Measurements from ENCODE around the gene TERT. TPM values are rescaled to one million over a fixed set of nuclear protein-coding genes. Genes with fewer than 3 reads are reported as not detected.
"Not testable (repeated sequence)": the region's sequence is repeated elsewhere in the genome, so short reads cannot be mapped to it uniquely, and the experiment has no call there.

Gene TERT
- polyA plus RNA-seq, 3 donors, result 0.31 to 1.2 (median 1.0) TPM

DNA sequence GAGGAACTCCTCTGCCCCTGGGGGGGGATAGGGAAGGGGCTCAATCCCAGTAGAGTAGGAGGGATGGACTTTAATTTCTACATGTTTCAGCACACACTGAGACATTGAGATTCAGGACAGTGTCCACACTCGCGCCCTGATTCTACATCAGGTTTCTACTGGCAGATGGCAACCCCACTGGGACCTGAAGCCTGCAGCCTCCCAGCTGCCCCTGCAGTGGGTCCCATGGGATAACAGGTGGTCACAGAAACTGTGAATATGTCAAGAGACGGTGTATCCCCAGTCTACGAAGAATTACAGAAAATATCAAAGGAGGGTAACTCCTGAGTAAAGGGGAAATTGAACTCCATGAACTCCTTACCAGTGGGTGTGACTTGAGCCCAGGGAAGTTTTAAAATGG lies 2.4 kb upstream of the TERT start:
- no peak for DNase-seq

DNA sequence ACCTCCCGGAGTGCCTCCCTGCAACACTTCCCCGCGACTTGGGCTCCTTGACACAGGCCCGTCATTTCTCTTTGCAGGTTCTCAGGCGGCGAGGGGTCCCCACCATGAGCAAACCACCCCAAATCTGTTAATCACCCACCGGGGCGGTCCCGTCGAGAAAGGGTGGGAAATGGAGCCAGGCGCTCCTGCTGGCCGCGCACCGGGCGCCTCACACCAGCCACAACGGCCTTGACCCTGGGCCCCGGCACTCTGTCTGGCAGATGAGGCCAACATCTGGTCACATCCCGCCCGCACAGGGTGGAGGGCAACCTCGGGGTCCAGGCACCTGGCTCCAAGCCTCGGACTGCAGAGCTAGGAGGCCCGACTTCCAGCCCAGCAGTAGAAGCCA lies 776 bp upstream of the TERT start:
- DNase-seq, result no peak

DNA sequence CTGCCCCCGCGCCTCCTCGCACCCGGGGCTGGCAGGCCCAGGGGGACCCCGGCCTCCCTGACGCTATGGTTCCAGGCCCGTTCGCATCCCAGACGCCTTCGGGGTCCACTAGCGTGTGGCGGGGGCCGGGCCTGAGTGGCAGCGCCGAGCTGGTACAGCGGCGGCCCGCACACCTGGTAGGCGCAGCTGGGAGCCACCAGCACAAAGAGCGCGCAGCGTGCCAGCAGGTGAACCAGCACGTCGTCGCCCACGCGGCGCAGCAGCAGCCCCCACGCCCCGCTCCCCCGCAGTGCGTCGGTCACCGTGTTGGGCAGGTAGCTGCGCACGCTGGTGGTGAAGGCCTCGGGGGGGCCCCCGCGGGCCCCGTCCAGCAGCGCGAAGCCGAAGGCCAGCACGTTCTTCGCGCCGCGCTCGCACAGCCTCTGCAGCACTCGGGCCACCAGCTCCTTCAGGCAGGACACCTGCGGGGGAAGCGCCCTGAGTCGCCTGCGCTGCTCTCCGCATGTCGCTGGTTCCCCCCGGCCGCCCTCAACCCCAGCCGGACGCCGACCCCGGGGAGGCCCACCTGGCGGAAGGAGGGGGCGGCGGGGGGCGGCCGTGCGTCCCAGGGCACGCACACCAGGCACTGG lies 548 bp downstream of the TERT start:
- no peak for DNase-seq

DNA sequence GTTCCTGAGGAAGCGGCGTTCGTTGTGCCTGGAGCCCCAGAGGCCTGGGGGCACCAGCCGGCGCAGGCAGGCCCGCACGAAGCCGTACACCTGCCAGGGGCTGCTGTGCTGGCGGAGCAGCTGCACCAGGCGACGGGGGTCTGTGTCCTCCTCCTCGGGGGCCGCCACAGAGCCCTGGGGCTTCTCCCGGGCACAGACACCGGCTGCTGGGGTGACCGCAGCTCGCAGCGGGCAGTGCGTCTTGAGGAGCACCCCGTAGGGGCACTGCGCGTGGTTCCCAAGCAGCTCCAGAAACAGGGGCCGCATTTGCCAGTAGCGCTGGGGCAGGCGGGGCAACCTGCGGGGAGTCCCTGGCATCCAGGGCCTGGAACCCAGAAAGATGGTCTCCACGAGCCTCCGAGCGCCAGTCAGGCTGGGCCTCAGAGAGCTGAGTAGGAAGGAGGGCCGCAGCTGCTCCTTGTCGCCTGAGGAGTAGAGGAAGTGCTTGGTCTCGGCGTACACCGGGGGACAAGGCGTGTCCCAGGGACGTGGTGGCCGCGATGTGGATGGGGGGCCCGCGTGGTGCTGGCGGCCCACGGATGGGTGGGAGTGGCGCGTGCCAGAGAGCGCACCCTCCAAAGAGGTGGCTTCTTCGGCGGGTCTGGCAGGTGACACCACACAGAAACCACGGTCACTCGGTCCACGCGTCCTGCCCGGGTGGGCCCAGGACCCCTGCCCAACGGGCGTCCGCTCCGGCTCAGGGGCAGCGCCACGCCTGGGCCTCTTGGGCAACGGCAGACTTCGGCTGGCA lies 1.3 kb downstream of the TERT start:
- no peak for DNase-seq

DNA sequence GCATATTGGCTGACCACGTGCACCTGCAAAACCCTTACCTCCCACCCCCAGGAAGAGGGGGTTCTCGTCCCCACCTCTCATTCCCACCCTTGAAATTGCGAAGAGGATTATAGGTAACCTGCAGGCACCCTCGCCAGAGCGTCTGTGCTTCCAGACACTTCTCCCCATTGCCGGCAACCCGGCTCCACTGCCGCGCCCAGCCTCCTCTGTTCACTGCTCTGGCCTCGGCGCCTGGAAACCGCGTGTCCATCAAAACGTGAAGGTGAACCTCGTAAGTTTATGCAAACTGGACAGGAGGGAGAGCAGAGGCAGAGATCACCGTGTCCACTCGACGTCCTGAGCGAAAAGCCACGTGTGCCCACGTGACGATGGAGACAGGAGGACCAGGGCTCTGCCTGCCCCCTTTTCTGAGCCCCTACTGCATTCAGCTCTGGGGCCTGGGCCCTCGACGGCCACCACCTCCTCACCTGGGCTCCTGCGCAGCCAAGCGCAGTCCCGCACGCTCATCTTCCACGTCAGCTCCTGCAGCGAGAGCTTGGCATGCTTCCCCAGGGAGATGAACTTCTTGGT lies 1.9 kb downstream of the TERT start:
- DNase-seq, result no peak

DNA sequence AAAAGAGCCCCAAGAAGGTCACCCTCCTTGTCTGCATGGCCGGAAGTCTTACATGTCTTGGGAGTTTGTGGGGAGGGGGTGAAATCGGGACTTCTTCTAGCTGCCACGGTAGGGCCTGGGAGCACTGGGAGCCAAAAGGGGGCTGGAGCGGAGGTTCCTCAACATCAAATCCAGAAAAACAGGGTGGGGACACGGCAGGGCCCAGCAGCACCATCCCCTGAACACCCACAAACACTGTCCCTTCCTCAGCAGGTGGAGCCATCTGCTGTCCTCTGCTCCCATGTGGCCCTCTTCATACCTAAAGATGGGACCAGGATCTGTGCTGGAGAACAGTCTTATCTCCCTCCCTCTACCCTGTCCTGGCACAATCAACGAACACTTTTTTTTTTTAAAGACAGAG lies 2.7 kb downstream of the TERT start:
- DNase-seq, result no peak

DNA sequence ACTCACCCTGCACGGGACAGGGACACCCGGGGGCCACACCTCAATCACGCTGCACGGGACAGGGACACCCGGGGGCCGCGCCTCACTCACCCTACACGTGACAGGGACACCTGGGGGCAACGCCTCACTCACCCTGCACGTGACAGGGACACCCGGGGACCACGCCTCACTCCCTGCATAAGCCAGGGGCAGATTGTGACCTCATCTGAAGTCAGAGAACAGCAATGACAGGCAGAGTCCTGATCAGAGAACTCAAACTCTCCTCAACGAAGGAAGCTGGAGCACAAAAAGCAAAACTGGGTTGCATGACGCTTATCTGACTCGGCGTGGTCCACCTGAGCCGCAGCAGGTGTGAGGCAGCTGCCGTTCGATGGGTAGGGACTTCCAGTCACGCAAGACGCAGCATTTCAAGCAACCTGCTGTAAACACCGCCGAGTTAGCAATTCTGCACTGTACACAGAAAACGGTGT lies 3.2 kb downstream of the TERT start:
- DNase-seq, result no peak

DNA sequence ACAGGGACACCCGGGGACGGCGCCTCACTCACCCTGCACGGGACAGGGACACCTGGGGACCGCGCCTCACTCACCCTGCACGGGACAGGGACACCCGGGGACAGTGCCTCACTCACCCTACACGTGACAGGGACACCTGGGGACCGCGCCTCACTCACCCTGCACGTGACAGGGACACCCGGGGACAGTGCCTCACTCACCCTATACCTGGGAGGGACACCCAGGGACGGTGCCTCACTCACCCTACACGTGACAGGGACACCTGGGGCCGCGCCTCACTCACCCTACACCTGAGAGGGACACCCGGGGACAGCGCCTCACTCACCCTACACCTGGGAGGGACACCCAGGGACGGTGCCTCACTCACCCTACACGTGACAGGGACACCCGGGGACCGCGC lies 3.9 kb downstream of the TERT start:
- not testable (repeated sequence) for DNase-seq

DNA sequence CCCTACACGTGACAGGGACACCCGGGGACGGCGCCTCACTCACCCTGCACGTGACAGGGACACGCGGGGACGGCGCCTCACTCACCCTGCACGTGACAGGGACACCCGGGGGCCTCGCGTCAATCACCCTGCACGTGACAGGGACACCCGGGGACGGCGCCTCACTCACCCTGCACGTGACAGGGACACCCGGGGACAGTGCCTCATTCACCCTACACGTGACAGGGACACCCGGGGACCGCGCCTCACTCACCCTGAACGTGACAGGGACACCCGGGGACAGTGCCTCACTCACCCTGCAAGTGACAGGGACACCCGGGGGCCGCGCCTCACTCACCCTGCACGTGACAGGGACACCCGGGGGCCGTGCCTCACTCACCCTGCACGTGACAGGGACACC lies 5.3 kb downstream of the TERT start:
- not testable (repeated sequence) for DNase-seq

DNA sequence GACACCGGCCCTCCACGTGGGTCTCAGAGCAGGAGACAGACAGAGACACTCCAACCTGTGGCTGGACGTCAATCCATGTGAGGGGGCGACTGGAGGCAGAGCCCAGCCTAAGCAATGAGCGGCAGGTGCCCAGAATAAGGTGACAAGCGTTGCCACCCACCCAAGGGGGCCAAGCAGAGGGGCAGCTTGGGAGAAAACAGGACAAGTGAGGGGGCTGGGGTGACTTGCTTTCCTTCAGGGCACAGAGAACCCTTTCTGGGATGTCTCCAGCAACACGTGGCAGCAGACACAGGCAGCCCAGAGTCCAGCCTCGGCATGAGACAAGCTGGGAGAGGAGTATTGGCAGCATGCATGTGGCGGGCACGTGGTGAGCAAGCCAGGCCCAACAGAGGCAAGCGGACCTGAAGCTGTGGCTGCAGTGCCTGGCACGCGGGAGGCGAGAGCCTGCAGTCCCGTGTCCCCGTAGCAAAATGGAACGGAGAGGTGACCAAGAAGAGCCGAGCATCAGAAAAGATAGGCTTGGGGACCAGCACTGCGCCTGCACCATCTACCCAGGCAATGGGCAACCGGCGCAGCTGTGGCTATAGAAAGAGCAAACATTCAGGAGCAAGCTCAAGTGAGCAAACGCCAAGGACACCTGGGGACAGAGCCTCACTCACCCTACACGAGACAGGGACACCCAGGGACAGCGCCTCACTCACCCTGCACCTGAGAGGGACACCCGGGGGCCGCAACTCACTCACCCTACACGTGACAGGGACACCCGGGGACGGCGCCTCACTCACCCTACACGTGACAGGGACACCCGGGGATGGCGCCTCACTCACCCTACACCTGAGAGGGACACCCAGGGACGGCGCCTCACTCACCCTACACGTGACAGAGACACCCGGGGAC lies 6.2 kb downstream of the TERT start:
- DNase-seq, result no peak

DNA sequence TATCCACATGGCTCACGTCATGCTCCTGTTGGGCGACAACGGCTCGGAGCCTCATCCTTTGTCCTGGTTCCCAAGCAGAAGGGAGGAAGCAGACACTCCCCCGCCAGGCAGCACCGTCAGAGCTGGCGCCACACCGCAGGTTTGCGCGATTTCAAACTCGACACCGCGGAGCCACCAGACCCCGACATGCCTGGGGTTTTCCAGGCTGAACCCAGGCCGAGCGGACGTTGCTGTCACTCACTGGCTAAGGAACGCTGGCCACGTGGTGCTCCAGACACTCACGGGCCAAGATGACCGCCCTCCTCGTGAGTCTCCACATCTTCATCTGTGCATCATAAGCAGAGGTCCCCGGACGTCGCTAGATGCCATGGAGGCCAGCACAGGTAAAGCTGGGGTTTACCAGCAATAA lies 9.0 kb downstream of the TERT start:
- DNase-seq, result no peak

DNA sequence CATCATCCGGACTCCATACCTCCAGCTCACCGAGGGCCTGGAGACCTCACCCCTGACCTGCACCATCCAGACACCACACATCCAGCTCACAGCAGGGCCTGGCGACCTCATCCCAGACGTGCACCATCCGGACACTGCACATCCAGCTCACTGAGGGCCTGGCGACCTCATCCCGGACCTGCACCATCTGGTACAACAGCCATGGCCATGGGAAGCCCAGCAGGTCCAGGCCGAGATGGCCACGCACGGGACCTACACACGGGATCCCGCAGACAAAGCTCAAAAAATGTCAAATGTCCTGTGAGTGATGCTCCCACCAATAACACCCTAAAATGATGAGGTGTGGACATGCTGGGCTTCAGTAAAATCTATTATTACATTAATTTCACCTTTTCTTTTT lies 9.7 kb downstream of the TERT start:
- DNase-seq, result no peak

DNA sequence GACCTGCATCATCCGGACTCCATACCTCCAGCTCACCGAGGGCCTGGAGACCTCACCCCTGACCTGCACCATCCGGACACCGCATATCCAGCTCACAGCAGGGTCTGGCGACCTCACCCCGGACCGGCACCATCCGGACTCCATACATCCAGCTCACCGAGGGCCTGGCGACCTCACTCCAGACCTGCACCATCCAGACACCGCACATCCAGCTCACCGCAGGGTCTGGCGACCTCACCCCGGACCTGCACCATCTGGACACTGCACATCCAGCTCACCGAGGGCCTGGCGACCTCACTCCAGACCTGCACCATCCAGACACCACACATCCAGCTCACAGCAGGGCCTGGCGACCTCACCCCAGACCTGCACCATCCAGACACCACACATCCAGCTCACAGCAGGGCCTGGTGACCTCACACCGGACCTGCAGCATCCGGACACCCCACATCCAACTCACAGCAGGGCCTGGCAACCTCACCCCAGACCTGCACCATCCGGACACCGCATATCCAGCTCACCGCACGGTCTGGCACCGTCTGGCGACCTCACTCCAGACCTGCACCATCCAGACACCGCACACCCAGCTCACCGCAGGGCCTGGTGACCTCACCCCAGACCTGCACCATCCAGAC lies 10.4 kb downstream of the TERT start:
- not testable (repeated sequence) for DNase-seq

DNA sequence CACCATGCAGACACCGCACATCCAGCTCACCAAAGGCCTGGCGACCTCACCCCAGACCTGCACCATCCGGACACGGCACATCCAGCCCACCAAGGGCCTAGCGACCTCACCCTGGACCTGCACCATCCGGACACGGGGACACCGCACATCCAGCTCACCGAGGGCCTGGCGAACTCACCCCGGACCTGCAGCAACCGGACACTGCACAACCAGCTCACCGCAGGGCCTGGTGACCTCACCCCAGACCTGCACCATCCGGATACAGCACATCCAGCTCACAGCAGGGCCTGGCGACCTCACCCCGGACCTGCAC lies 11.2 kb downstream of the TERT start:
- not testable (repeated sequence) for DNase-seq

DNA sequence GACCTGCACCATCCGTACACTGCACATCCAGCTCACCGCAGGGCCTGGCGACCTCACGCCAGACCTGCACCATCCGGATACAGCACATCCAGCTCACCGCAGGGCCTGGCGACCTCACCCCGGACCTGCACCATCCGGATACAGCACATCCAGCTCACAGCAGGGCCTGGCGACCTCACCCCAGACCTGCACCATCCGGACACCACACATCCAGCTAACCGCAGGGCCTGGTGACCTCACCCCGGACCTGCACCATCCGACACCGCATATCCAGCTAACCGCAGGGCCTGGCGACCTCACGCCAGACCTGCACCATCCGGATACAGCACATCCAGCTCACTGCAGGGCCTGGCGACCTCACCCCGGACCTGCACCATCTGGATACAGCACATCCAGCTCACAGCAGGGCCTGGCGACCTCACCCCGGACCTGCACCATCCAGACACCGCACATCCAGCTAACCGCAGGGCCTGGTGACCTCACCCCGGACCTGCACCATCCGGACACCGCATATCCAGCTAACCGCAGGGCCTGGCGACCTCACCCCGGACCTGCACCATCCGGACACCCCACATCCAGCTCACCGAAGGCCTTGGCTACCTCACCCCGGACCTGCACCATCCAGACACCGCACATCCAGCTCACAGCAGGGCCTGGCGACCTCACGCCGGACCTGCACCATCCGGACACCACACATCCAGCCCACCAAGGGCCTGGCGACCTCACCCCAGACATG lies 11.7 kb downstream of the TERT start:
- not testable (repeated sequence) for DNase-seq

DNA sequence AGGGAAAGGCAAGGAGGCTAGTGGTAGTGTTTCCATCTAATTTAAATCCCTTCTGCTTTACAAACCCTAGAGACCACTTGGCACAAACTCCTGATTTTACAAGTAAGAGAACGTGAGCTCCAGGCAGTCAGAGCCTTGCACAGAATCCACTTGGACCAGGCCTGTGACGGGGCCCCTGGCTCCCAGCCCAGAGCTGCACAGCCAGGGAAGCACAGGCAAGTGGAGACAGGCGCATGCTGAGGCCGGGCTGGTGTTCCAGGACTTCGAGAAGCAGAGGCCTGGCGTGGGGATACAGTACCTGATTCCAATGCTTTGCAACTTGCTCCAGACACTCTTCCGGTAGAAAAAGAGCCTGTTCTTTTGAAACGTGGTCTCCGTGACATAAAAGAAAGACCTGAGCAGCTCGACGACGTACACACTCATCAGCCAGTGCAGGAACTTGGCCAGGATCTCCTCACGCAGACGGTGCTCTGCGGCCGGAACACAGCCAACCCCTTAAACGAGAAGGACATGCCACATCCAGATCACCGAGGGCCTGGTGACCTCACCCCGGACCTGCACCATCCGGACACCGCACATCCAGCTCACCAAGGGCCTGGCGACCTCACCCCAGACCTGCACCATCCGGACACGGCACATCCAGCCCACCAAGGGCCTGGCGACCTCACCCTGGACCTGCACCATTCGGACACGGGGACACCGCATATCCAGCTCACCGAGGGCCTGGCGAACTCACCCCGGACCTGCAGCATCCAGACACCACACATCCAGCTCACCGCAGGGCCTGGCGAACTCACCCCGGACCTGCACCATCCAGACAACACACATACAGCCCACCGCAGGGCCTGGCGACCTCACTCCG lies 12.5 kb downstream of the TERT start:
- no peak for DNase-seq

DNA sequence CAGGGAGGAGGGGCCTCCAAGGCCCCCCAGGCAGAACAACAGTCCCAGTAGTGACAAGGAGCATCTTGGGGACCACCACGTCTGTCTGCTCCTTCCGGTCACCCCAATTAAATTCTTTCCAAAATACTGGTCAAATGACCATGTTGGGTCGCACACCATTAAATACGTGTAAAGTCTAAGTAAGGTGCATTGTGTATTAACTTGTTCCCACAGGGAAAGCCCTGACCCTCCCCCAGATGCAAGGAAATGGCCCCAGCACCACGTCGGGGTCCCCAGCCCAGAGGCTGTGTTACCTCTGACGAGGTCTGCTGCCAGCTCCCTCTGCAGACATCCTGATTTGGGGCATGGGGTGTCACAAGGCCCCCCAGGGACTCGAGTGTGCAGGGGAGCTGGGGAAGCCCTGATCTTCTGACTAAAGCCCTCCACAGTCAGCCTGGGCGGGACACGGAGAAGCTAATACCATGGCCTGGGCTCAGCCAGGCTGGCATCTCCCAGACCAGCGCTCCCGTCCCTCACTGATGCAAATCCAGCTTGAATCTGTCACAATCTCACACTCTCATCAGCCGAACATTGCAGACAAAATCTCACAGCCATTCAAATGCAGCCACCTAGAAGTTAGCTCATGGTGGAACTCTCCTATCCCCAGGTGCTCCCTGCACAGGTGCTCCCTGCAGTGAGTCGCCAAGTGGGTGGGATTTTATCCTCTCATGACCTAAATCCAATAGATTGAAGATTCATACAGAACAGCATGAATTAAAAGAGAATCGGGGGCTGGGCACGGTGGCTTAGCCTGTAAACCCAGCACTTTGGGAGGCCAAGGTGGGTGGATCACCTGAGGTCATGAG lies 13.6 kb downstream of the TERT start:
- no peak for DNase-seq

DNA sequence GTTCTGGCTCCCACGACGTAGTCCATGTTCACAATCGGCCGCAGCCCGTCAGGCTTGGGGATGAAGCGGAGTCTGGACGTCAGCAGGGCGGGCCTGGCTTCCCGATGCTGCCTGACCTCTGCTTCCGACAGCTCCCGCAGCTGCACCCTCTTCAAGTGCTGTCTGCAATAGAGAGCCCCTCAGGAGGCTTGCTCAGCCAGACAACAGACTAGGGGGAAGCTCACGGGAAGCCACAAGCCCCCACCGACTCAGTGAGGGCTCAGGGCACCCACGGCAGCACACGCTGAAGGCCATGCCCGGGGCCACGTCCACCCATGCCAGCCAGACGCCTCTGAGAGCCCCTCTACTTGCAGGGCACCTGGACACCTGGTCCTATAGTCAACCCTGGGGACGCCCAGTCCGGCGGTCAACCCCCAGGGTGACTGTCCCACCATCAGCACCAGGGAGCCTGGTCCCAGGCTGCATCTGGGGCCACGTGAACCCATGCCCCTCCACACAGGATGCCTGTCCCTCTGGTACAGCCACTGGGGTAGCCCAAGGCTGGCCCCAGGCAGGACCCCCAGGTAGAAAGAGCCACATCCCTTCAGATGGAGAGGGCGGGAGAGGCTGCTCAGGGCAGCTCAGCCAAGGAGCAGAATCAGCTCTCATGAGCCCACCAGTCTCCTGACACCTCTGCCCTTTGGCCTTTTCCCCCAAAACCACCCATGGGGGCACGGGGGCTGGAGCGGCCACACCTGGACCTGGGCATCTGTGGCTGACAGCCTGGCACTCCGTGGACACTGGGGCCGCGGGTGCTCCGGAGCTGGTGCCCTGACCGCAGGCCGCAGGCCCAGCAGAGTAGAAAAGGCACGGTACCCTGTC lies 14.5 kb downstream of the TERT start:
- no peak for DNase-seq

All from renal pelvis (tissue), 4 donors.